DLD1 (cell line): ENCODE results near the gene PLGRKT.
"Not testable (repeated sequence)": the region's sequence is repeated elsewhere in the genome, so short reads cannot be mapped to it uniquely, and the experiment has no call there.

Experiments
- in situ Hi-C: cut with HindIII; loops from 2 replicates; pipeline ENCODE4 v1.10.0; 2017; ENCODE audit warnings: low sequenced_read_pairs

PLGRKT gene

GRCh38 chr9:5326187-5326586 lies 111.5 kb downstream of the PLGRKT start:
- in situ Hi-C loops: no loop called here

GRCh38 chr9:5321601-5322000 lies 116.1 kb downstream of the PLGRKT start:
- in situ Hi-C loops: not testable (repeated sequence)

GRCh38 chr9:5321058-5321457 lies 116.7 kb downstream of the PLGRKT start:
- in situ Hi-C loops: no loop called here

GRCh38 chr9:5316406-5316805 lies 121.3 kb downstream of the PLGRKT start:
- in situ Hi-C loops: not testable (repeated sequence)

GRCh38 chr9:5315187-5315923 lies 122.4 kb downstream of the PLGRKT start:
- in situ Hi-C loops: no loop called here

GRCh38 chr9:5310851-5311250 lies 126.9 kb downstream of the PLGRKT start:
- in situ Hi-C loops: no loop called here
